NCI-H524 (cell line): ENCODE results near the gene PHC3.

Source experiments
- DNase-seq, 2 experiments: peaks; one replicate each; lab custom pipeline; 2025; lab: John Stamatoyannopoulos, UW

Gene PHC3

GRCh38 chr3:170078620-170079281 is 102.8 kb downstream of the PHC3 start:
- peak in 1 of 2 experiments; percentile 18 for DNase-seq

DNA sequence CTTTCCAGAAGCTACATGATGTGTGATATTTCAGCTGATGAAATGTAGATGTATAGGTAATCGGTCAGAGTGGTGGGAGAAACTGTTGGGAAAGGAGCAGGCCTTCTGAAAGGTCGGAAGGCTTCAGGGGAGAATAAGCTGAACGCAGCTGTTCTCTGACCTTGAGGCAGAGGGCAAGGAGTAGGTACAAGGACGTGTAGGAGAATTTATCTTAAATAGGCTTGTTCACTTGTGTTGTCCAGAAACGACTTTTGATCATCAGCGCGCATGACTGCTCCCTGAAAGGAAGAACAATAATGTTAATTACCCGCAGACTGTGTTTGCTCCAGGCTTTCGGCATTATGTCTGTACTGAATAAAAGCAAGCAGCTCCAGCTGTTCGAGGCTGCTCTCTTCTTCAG is 104.2 kb downstream of the PHC3 start:
- DNase-seq = no peak

- DNase-seq = no peak
Observed at GRCh38 chr3:170076715-170077238, 104.8 kb downstream of the PHC3 start.

DNA sequence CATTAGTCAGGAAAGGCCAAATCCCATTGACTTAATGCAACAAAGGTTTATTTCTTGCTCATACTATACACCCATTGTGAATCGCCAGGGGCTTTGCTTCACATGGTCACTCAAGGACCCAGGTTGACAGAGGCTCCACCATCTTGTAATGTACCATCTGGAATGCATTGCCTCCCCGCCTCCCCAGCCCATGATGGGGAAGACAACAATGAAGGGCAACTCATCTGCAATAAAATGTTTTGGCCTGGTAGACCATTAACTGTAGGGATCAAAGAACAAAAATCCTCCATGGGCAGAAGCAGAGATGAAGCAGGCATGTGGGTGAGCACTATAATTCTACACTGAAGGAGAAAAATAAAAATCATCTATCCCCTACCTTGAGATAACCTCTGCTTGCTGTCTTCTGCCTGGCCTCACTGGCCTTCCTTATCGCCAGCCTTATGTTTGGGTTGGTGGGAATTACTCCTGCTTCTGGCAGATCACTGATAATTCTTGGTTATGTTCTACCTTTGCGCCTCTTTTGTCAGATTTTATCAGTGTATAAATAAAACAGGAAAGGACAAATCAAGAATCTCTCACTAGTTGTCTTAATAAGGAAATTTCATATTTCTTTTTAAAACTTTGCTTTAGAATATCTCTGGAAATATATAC is 106.0 kb downstream of the PHC3 start:
- no peak for DNase-seq

GRCh38 chr3:170064108-170064507 is 117.4 kb downstream of the PHC3 start:
- no peak for DNase-seq

- DNase-seq = no peak
Observed at GRCh38 chr3:170063691-170064090, 117.8 kb downstream of the PHC3 start.

GRCh38 chr3:170062769-170063168 is 118.8 kb downstream of the PHC3 start:
- no peak for DNase-seq

DNA sequence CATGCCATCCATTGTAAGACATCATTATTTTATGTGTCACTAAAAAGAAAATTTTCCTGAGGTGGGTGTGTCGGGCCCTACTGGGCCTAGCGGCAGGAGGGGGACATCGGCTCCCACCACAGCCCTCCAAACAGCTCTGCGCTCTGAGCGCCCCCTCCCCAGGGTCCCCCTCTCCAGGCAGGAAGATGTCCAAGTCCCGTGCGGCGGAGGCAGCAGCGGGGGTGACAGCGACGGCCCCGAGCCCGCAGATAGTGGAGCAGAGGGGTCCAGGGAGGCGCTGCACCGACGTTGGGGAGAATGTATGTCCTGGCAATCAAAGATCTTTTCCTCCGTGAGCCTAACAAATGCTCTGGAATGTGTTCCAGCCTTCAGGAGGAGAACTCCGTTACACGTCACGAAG is 119.5 kb downstream of the PHC3 start:
- DNase-seq = no peak

GRCh38 chr3:170059447-170059846 is 122.1 kb downstream of the PHC3 start:
- no peak for DNase-seq

DNA sequence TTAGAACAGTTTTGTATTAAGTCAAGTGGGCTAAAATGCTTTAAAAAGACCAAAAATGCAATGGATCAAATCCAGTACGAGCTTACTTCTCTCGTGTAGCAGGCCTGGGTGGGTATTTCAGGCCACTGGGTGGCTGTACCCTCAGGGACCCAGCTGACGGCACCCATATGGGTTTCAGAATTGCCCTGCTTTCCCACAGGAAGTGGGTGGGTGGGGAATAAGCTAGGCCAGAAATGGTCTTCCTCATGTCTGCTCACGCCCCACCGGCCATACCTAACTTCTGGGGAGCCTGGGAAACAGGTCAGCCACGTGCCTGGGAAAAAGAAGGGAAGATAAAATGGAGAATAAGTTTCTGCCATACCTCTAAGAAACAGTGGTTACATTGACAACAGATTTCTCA is 123.4 kb downstream of the PHC3 start:
- DNase-seq = no peak

- no peak for DNase-seq
Observed at GRCh38 chr3:170057550-170057949, 124.0 kb downstream of the PHC3 start.

DNA sequence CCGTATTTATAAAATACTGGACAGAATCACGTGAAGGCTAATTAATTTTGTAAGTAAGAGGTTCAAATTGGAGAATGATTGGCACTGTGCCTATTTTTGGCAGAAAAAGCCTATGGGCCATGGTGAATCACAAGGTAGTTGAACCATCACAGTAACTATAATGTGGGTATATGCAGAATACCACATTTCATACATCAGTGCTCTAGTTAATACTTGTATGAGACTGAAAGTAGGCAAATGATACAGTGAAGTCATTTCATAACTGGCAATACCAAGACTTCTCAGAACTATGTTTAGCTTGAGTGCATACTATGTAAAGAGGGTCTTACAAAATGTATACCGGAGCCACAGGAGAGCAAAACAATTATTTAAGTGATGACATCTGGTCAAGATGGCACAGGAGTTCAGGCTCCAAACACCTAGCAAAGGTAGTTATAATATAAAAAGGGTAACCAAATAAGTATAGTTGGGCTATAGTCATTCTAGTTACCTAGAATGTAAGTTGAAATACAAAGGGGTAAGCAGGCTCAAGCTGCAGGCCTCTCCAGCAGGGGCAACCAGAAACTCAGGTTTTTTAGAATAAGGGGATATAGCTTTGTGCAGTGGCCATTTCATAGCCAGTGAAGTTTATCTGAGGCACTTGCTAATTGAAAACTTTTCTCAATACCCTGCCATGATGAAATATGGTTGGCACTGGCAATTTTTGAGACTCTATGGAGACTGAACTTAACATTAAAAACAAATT is 124.7 kb downstream of the PHC3 start:
- DNase-seq = no peak

- no peak for DNase-seq
Observed at GRCh38 chr3:170055209-170055608, 126.3 kb downstream of the PHC3 start.

GRCh38 chr3:170054204-170054603 is 127.3 kb downstream of the PHC3 start:
- DNase-seq = no peak

DNA sequence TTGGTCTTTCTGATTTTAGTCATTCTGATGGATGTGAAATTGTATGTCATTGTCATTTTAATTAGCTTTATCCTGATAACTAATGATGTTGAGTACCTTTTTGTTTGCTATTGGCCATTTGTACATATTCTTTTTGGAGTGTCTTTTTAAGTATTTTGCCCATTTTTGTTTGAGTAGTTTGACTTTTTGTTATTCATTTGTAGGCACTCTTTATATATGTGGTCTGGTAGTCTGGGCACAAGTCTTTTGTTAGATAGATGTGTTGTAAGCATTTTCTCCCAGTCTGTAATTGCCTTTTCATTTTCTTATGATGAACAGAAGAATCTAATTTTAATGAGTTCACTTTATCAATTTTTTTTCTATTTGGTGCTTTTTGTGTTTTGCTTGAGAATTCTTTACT is 129.1 kb downstream of the PHC3 start:
- no peak for DNase-seq

DNA sequence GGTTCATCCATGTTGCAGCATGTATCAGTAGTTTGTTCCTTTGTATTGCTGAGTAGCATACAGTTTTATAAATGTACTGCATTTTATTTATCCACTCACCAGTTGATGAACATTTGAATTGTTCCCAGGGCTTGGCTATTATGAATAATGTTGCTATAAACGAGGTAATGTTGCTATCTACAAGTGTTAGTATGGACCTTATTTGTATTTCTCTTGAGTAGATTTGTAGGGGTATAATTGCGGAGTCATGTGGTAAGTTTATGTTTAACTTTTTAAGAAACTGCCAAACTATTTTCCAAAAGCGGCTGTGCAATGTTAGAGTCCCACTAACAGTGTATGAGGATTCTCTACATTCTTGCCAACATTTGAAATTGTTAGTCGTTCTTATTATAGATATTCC is 130.8 kb downstream of the PHC3 start:
- no peak for DNase-seq

GRCh38 chr3:170049146-170050000 is 132.2 kb downstream of the PHC3 start:
- DNase-seq = no peak

DNA sequence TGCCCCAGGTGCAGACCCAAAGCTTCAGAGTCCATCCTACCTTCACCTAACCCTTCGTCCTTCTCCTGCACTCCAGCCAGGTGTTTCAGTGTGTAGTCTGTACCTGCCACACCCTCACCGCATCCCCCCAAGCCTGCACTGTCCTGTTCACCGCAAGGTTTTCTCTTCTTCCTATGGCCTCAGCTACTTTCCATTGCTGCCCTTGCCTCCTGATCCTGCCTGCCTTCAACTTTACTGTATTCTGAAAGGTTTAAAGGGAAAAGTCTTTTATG is 134.5 kb downstream of the PHC3 start:
- DNase-seq = no peak

DNA sequence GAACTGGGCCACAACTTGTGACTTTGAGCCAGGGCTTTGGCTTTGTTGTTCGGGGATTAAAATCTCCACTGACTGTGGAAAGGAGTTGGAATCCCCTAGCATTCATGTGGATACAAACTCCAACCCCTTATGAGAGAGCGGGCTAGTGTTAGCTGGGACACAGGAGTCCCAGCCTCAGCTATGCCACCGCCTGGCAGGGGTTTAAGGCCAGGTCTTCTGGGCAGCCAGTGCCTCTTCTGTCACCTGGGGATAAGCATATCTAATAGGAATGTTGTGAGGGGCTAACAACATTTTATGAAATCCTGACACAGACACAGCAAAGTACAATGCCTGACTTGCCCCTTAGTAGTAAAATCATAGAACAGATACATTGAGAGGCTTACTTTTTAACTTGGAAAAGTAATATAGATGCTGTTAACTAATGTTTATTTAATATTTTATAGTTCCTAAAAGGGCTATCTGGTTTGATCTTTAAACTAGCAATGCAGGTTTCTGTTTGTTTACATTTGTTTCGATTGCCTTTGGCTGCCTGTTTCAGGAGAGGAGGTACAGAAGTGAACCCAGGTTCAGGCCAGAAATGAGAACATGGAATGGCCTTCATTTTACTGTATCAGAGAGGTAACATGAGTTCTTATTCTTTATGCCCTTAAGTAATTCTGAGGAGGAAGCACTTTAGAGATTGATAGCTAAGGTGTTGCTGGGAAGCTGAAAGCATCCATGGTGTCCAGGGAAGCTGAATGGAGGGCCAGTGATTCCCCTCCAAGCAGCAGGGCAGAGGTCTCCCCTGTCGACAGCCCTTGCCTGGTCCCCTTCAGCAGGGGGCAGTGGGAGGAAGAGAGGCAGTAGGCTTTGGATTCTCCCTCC is 135.0 kb downstream of the PHC3 start:
- DNase-seq = no peak

DNA sequence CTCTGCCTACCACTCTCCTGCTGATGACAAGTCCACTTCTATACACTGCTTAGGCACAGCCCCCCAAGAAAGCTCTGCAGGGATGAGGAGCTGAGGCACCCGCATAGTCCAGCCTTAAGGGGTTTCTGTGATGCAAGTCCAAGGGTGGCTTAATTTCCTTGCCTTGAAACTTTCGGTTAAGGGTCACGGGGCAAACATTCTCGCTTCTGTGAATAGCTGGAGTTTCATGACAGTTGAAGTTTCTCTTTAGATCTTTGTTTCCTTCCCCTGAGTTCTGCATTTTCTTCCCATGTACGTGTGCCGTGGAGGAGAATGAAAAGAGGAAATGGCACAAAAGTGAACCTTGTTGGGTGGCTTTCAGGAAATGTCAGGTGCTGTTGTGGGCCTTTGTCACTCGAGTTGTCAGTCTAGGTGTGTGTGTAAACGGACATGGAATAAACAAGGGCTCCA is 136.7 kb downstream of the PHC3 start:
- DNase-seq = no peak

DNA sequence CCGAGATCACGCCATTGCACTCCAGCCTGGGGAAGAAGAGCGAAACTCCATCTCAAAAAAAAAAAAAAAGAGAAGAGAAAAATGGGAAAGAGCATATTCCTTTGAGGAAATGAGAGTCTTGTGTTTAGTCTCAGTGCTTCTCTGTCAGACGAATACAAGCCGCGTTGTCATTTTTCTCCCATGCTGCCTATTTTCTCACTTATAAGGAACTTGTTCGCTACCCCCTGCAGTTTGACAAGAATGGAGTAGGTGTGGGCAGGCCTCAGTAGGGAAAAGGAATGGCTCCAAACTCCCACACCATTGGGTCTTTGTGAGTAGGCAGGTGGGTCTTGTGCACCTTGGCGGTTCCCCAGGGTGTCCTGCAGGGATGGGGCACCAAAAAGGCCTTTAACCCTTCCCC is 137.3 kb downstream of the PHC3 start:
- no peak for DNase-seq
